Kidney (tissue), 14 donors: ENCODE data around the gene MSH5. TPM values are rescaled to one million over a fixed set of nuclear protein-coding genes. Genes with fewer than 3 reads are reported as not detected.

Experiments
- DNase-seq, 5 donors: peaks; one replicate each; pipeline ENCODE4 v3.0.0-alpha.2; 2013 to 2020
- FAIRE-seq: peaks from 2 replicates; lab custom pipeline; 2012; peaks lifted over from hg19 to GRCh38; lab: Jason Lieb, UNC
- H3K27ac ChIP-seq, 2 donors: one replicate each; pipeline ENCODE4 v1.7.0; 2013; ENCODE audit warnings: low read depth in 2 of 2, low read length in 2 of 2, inconsistent platforms in 1 of 2
- H3K27me3 ChIP-seq: one replicate; pipeline ENCODE4 v1.7.1; 2013; ENCODE audit warnings: low read length, inconsistent platforms; ENCODE audit not compliant: control insufficient read depth, insufficient read depth
- H3K36me3 ChIP-seq, 3 donors: one replicate each; pipeline versions ENCODE4 v1.7.0 to v1.7.1; 2013; ENCODE audit warnings: low read length in 3 of 3, control low read depth in 1 of 3, inconsistent platforms in 1 of 3; ENCODE audit not compliant: insufficient read depth in 3 of 3, control insufficient read depth in 2 of 3
- H3K4me1 ChIP-seq, 3 donors: one replicate each; pipeline versions ENCODE4 v1.7.0 to v1.7.1; 2013; ENCODE audit warnings: low read length in 3 of 3, inconsistent platforms in 1 of 3, low read depth in 1 of 3; ENCODE audit not compliant: control insufficient read depth in 2 of 3, insufficient read depth in 2 of 3
- H3K4me3 ChIP-seq, 3 donors: one replicate each; pipeline versions ENCODE4 v1.7.0 to v1.8.1; 2013; ENCODE audit warnings: low read length in 3 of 3, control low read depth in 1 of 3, inconsistent platforms in 1 of 3
- H3K9ac ChIP-seq, 3 donors: one replicate each; pipeline versions ENCODE4 v1.7.0 to v1.7.1; 2013; ENCODE audit warnings: low read length in 3 of 3, control low read depth in 1 of 3, inconsistent platforms in 1 of 3
- H3K9me3 ChIP-seq, 3 donors: one replicate each; pipeline versions ENCODE4 v1.7.0 to v1.7.1; 2013; ENCODE audit warnings: low read length in 3 of 3, control low read depth in 1 of 3, inconsistent platforms in 1 of 3; ENCODE audit not compliant: control insufficient read depth in 2 of 3, insufficient read depth in 1 of 3
- intact Hi-C: fragments of 100-400 bp; cut with DNase I; formaldehyde crosslinking; loops from one replicate; pipeline ENCODE4 v1.11.1; 2022
- polyA plus RNA-seq: library from polyadenylated mRNA; stranded (reverse); fragments of 350-450 nt; fragmentation: Illumina TruSeq; extraction: RNeasy Lipid Tissue Mini Kit (QIAGEN cat#74804); gene quantifications from one replicate; pipeline ENCODE4 v1.2.3, GENCODE V29; 2014; ENCODE audit warnings: low read depth, low replicate concordance; ENCODE audit not compliant: insufficient read depth
- total RNA-seq: library from RNA; stranded (reverse); fragmentation: NEBNext Ultra II Directional; extraction: Animal tissue kit (Norgen Biotek cat#: 25700); gene quantifications from one replicate; pipeline ENCODE4 v1.2.1, GENCODE V29; 2021
- TF ChIP-seq, protein P1 (sequence below): IDR thresholded peaks from 3 replicates; pipeline ENCODE4 v1.5.1; 2012; ENCODE audit warnings: mild to moderate bottlenecking, moderate library complexity, borderline replicate concordance; ENCODE audit not compliant: insufficient read depth; ENCODE audit errors: extremely low read depth
- donor health status: control.
- donor health status: control.
- donor health status: control.
- donor health status: control.
- donor health status: control.
- donor health status: DM: yes; HTN: yes; CAD: no.
- donor health status: Normal renal cell carcinoma (clear cell type).

MSH5 gene
- total and polyA plus RNA-seq, 2 donors from 2014 or later, result 14.4 to 23.7 TPM

DNA sequence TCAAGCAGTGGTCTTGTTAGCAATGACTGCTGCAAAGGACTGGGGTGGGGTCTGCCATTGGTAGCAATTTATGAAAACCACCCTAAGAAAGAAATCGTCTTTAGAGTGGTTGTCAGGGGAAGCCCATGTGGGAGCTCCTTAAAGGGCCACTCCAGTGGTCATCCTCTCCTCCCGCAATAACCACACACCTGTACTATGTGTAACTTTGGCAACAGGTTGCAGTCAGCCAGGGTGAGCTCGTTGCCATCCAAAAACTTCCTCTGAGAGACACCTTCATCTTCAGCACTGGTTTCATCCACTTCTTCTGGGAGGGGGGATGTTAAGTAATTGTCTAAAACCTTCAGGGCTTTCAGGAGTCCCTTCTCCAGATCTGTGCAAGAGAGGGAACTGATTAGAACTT, 7.8 kb upstream of the MSH5 start:
- DNase-seq, result peak in 1 of 5 donors; percentile 3
- Histone ChIP-seq H3K9ac (no peak overlapping the region), H3K9me3 (no peaks in the 10 kb centered on the region), H3K27me3 (no peaks in the 10 kb centered on the region), H3K36me3 (peaks cover 2 to 39% (median 20%) of the 10 kb centered on the region in 3 donors), H3K4me3 (no peak overlapping the region), H3K4me1 (peaks cover 0 to 24% (median 7%) of the 10 kb centered on the region in 3 donors), H3K27ac (no peak overlapping the region)
- no peak for FAIRE-seq
- TF ChIP-seq, protein P1, sequence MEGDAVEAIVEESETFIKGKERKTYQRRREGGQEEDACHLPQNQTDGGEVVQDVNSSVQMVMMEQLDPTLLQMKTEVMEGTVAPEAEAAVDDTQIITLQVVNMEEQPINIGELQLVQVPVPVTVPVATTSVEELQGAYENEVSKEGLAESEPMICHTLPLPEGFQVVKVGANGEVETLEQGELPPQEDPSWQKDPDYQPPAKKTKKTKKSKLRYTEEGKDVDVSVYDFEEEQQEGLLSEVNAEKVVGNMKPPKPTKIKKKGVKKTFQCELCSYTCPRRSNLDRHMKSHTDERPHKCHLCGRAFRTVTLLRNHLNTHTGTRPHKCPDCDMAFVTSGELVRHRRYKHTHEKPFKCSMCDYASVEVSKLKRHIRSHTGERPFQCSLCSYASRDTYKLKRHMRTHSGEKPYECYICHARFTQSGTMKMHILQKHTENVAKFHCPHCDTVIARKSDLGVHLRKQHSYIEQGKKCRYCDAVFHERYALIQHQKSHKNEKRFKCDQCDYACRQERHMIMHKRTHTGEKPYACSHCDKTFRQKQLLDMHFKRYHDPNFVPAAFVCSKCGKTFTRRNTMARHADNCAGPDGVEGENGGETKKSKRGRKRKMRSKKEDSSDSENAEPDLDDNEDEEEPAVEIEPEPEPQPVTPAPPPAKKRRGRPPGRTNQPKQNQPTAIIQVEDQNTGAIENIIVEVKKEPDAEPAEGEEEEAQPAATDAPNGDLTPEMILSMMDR, result no peak
- intact Hi-C loops, result no loop called here

DNA sequence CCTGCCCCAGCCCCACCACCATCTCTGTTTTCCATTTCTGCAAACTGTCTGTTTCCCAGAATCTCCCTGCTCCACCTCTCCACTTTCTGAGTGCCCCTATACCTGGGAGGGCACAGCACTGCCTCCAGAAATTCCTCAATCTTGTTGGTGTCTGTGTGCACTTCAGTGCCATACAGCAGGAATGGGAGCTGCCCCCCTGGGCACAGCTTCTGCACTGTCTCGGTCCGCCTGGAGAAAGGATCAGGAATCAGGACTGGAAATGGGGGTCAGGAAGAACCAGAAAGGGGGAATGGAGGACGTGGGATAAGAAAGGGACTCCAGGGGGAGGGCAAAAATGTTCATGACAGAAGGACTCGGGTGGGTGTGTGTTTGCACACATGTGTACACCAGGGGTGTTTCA, 6.1 kb upstream of the MSH5 start:
- intact Hi-C loops, result no loop called here
- Histone ChIP-seq H3K9ac (peak overlapping the region in 1 of 3 donors; percentile 99), H3K9me3 (no peaks in the 10 kb centered on the region), H3K27me3 (no peaks in the 10 kb centered on the region), H3K27ac (peak overlapping the region; percentile 98 to 99), H3K4me1 (peaks cover 10 to 33% (median 24%) of the 10 kb centered on the region in 3 donors), H3K36me3 (peaks cover 0 to 28% (median 16%) of the 10 kb centered on the region in 3 donors), H3K4me3 (peak overlapping the region in 2 of 3 donors; percentile 4 to 100)
- no peak for DNase-seq
- TF ChIP-seq, protein P1, result no peak
- no peak for FAIRE-seq

DNA sequence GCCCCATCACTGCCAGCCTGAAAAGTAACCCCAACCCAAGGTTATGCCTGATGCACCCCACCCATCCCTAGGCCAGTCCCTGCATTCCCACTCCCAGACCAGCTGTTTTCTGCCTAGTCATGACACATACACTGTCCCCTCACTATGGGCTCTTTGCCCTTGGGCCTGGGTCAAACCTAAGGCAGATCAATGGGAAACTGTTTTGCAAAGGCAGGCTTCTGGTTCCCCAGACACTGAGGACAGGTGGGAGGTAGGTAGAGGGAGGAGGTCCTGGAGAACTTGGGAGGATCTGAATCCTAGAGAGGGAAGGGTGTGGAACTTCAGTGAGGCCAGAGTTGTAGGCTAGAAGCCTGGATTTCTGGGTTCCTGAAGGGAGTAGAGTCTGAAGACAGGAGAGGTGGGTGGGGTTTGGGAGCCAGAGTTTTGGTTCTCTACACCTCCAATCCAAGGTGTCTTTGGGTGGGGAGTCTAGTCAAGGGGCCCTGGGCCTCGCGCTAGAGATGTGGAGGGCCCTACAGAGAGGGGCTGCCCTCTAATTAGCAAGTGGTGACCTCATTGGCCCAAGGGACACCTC, 5.5 kb upstream of the MSH5 start:
- Histone ChIP-seq H3K4me3 (peak overlapping the region; percentile 93 to 100 (median 98)), H3K36me3 (peaks cover 0 to 28% (median 16%) of the 10 kb centered on the region in 3 donors), H3K4me1 (peaks cover 10 to 36% (median 28%) of the 10 kb centered on the region in 3 donors), H3K9me3 (no peaks in the 10 kb centered on the region), H3K9ac (peak overlapping the region in 2 of 3 donors; percentile 34 to 99), H3K27me3 (no peaks in the 10 kb centered on the region), H3K27ac (peak overlapping the region; percentile 98 to 99)
- intact Hi-C loops, result no loop called here
- TF ChIP-seq, protein P1, result no peak
- DNase-seq (peak in 1 of 5 donors; percentile 24), FAIRE-seq (no peak)
